T-helper 1 cell (primary cell): ENCODE measurements around the gene ALG5.
A peak's percentile ranks its signal among the peaks of the same experiment; 100 is the strongest.

ENCODE experiments used
- DNase-seq, 5 donors: peaks; one replicate each; pipeline ENCODE4 v3.0.0-alpha.2; 2012 to 2020

The ALG5 gene

GRCh38 chr13:36979361-36980050 lies 19.6 kb downstream of the ALG5 start:
- no peak for DNase-seq

- no peak for DNase-seq
Measured at GRCh38 chr13:36975172-36975571, 24.0 kb downstream of the ALG5 start.

GRCh38 chr13:36973621-36974295 lies 25.4 kb downstream of the ALG5 start:
- no peak for DNase-seq

GRCh38 chr13:36973009-36973408 lies 26.1 kb downstream of the ALG5 start:
- DNase-seq: no peak

- DNase-seq: no peak
Measured at GRCh38 chr13:36966404-36966803, 32.7 kb downstream of the ALG5 start.

GRCh38 chr13:36965767-36966166 lies 33.4 kb downstream of the ALG5 start:
- DNase-seq: peak in 1 of 5 donors; percentile 16

GRCh38 chr13:36959456-36960116 lies 39.6 kb downstream of the ALG5 start:
- DNase-seq: no peak

- DNase-seq: no peak
Measured at GRCh38 chr13:36954542-36954941, 44.6 kb downstream of the ALG5 start.

GRCh38 chr13:36950920-36951319 lies 48.2 kb downstream of the ALG5 start:
- DNase-seq: no peak

GRCh38 chr13:36950330-36950729 lies 48.8 kb downstream of the ALG5 start:
- no peak for DNase-seq

GRCh38 chr13:36945078-36945477 lies 54.1 kb downstream of the ALG5 start:
- DNase-seq: no peak

GRCh38 chr13:36925603-36926002 lies 73.5 kb downstream of the ALG5 start:
- DNase-seq: no peak

GRCh38 chr13:36924001-36924400 lies 75.1 kb downstream of the ALG5 start:
- no peak for DNase-seq

- DNase-seq: no peak
Measured at GRCh38 chr13:36921631-36922301, 77.4 kb downstream of the ALG5 start.

GRCh38 chr13:36920616-36921185 lies 78.4 kb downstream of the ALG5 start:
- no peak for DNase-seq

GRCh38 chr13:36919833-36920615 lies 79.1 kb downstream of the ALG5 start, which contains the start of gene SMAD9:
TSS of gene SMAD9 (minus strand) at chr13:36920238. CDS start at chr13:36879689, 40,549 bp downstream.
- DNase-seq: peak in 1 of 5 donors; percentile 3

- no peak for DNase-seq
Measured at GRCh38 chr13:36919171-36919832, 79.8 kb downstream of the ALG5 start.

GRCh38 chr13:36918246-36919131 lies 80.7 kb downstream of the ALG5 start:
- DNase-seq: no peak

- DNase-seq: no peak
Measured at GRCh38 chr13:36917311-36917710, 81.8 kb downstream of the ALG5 start.

GRCh38 chr13:36915896-36916640 lies 83.1 kb downstream of the ALG5 start:
- no peak for DNase-seq
